Adrenal gland (tissue), 5 donors: Measurements from ENCODE around the gene CTTN.

Experiments
- CTCF ChIP-seq, 6 experiments: fragments of 450-650 bp in 4 of 6; fragments of 200-600 bp in 2 of 6; sonication (generic) in 1 of 6; IDR thresholded peaks; 1 replicate in 5 of 6; 2 replicates in 1 of 6; pipeline versions ENCODE4 v1.5.1 to v1.8.0; 2016 to 2021; ENCODE audit warnings: antibody characterized with exemption in 6 of 6, mild to moderate bottlenecking in 2 of 6, moderate library complexity in 1 of 6
- POLR2A ChIP-seq, 2 donors: fragments of 450-650 bp; IDR thresholded peaks; one replicate each; pipeline ENCODE4 v1.6.1; 2017; ENCODE audit warnings: antibody characterized with exemption in 2 of 2, mild to moderate bottlenecking in 2 of 2, moderate library complexity in 1 of 2
- donor health status: DM: no; HTN: no; CAD: no.

GRCh38 chr11:70367071-70367470 is 31.3 kb upstream of the CTTN start:
- TF ChIP-seq CTCF (IDR thresholded peaks at IDR 0.05) (no peak), POLR2A (IDR thresholded peaks at IDR 0.05) (no peak)
